ENCODE data around the gene B4GALNT4. TPM values are rescaled to one million over a fixed set of nuclear protein-coding genes. Genes with fewer than 3 reads are reported as not detected.

B4GALNT4 gene
- total and polyA plus RNA-seq, 2 of the 13 experiments (the other 11 are each of a cell fraction or from before 2014, with no cell fraction given): 30.5 to 50.1 TPM

DNA sequence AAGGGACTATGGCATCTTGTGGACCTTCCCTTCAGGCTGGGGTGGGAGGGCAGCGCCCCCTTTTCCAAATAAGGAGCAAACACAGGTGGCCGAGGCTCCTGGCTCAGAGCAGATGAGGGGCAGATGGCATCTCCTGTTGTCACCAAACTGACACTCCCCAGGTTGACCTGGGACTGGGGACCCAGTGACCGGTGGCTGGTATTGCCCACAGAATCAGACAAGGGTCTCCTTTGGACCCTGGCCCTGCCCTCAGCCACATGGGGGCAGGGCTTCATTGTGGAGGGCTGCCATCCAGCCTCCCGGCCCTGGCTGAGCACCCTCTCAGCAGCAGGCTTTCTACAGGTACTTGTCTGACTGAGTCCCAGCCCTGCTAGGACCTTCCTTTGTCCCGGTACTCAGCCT is 46.3 kb downstream of the B4GALNT4 start (continued):
- TF ChIP-seq, protein P1, sequence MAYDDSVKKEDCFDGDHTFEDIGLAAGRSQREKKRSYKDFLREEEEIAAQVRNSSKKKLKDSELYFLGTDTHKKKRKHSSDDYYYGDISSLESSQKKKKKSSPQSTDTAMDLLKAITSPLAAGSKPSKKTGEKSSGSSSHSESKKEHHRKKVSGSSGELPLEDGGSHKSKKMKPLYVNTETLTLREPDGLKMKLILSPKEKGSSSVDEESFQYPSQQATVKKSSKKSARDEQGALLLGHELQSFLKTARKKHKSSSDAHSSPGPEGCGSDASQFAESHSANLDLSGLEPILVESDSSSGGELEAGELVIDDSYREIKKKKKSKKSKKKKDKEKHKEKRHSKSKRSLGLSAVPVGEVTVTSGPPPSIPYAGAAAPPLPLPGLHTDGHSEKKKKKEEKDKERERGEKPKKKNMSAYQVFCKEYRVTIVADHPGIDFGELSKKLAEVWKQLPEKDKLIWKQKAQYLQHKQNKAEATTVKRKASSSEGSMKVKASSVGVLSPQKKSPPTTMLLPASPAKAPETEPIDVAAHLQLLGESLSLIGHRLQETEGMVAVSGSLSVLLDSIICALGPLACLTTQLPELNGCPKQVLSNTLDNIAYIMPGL (CRISPR knock-in tag; IDR thresholded peaks at IDR 0.05; ENCODE audit: borderline replicate concordance in 1 of 2, low read depth in 1 of 2): peak in 1 of 2 experiments; percentile 26; a peak in 1 of 4 replicates
- TF ChIP-seq ZNF432 (CRISPR knock-in tag; IDR thresholded peaks at IDR 0.05; ENCODE audit: borderline replicate concordance): no peak
- TF ChIP-seq SALL1 (CRISPR knock-in tag; IDR thresholded peaks at IDR 0.05): peak; percentile 3; the same call in 1 of the 2 replicates
- TF ChIP-seq, protein P2, sequence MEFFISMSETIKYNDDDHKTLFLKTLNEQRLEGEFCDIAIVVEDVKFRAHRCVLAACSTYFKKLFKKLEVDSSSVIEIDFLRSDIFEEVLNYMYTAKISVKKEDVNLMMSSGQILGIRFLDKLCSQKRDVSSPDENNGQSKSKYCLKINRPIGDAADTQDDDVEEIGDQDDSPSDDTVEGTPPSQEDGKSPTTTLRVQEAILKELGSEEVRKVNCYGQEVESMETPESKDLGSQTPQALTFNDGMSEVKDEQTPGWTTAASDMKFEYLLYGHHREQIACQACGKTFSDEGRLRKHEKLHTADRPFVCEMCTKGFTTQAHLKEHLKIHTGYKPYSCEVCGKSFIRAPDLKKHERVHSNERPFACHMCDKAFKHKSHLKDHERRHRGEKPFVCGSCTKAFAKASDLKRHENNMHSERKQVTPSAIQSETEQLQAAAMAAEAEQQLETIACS (CRISPR knock-in tag; IDR thresholded peaks at IDR 0.05): no peak
- TF ChIP-seq, protein P3, sequence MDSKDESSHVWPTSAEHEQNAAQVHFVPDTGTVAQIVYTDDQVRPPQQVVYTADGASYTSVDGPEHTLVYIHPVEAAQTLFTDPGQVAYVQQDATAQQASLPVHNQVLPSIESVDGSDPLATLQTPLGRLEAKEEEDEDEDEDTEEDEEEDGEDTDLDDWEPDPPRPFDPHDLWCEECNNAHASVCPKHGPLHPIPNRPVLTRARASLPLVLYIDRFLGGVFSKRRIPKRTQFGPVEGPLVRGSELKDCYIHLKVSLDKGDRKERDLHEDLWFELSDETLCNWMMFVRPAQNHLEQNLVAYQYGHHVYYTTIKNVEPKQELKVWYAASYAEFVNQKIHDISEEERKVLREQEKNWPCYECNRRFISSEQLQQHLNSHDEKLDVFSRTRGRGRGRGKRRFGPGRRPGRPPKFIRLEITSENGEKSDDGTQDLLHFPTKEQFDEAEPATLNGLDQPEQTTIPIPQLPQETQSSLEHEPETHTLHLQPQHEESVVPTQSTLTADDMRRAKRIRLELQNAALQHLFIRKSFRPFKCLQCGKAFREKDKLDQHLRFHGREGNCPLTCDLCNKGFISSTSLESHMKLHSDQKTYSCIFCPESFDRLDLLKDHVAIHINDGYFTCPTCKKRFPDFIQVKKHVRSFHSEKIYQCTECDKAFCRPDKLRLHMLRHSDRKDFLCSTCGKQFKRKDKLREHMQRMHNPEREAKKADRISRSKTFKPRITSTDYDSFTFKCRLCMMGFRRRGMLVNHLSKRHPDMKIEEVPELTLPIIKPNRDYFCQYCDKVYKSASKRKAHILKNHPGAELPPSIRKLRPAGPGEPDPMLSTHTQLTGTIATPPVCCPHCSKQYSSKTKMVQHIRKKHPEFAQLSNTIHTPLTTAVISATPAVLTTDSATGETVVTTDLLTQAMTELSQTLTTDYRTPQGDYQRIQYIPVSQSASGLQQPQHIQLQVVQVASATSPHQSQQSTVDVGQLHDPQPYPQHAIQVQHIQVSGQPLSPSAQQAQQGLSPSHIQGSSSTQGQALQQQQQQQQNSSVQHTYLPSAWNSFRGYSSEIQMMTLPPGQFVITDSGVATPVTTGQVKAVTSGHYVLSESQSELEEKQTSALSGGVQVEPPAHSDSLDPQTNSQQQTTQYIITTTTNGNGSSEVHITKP (CRISPR knock-in tag; IDR thresholded peaks at IDR 0.05; ENCODE audit: low read depth): no peak
- TF ChIP-seq, protein P4, sequence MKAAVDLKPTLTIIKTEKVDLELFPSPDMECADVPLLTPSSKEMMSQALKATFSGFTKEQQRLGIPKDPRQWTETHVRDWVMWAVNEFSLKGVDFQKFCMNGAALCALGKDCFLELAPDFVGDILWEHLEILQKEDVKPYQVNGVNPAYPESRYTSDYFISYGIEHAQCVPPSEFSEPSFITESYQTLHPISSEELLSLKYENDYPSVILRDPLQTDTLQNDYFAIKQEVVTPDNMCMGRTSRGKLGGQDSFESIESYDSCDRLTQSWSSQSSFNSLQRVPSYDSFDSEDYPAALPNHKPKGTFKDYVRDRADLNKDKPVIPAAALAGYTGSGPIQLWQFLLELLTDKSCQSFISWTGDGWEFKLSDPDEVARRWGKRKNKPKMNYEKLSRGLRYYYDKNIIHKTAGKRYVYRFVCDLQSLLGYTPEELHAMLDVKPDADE (CRISPR knock-in tag; IDR thresholded peaks at IDR 0.05): no peak
- TF ChIP-seq, protein P5, sequence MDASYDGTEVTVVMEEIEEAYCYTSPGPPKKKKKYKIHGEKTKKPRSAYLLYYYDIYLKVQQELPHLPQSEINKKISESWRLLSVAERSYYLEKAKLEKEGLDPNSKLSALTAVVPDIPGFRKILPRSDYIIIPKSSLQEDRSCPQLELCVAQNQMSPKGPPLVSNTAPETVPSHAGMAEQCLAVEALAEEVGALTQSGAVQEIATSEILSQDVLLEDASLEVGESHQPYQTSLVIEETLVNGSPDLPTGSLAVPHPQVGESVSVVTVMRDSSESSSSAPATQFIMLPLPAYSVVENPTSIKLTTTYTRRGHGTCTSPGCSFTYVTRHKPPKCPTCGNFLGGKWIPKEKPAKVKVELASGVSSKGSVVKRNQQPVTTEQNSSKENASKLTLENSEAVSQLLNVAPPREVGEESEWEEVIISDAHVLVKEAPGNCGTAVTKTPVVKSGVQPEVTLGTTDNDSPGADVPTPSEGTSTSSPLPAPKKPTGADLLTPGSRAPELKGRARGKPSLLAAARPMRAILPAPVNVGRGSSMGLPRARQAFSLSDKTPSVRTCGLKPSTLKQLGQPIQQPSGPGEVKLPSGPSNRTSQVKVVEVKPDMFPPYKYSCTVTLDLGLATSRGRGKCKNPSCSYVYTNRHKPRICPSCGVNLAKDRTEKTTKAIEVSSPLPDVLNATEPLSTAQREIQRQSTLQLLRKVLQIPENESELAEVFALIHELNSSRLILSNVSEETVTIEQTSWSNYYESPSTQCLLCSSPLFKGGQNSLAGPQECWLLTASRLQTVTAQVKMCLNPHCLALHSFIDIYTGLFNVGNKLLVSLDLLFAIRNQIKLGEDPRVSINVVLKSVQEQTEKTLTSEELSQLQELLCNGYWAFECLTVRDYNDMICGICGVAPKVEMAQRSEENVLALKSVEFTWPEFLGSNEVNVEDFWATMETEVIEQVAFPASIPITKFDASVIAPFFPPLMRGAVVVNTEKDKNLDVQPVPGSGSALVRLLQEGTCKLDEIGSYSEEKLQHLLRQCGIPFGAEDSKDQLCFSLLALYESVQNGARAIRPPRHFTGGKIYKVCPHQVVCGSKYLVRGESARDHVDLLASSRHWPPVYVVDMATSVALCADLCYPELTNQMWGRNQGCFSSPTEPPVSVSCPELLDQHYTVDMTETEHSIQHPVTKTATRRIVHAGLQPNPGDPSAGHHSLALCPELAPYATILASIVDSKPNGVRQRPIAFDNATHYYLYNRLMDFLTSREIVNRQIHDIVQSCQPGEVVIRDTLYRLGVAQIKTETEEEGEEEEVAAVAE (CRISPR knock-in tag; IDR thresholded peaks at IDR 0.05; ENCODE audit: borderline replicate concordance): no peak
- TF ChIP-seq, protein P6, sequence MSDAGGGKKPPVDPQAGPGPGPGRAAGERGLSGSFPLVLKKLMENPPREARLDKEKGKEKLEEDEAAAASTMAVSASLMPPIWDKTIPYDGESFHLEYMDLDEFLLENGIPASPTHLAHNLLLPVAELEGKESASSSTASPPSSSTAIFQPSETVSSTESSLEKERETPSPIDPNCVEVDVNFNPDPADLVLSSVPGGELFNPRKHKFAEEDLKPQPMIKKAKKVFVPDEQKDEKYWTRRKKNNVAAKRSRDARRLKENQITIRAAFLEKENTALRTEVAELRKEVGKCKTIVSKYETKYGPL (CRISPR knock-in tag; IDR thresholded peaks at IDR 0.05): no peak
- TF ChIP-seq IRX3 (CRISPR knock-in tag; IDR thresholded peaks at IDR 0.05; ENCODE audit: borderline replicate concordance, low read depth): no peak
- TF ChIP-seq, protein P7, sequence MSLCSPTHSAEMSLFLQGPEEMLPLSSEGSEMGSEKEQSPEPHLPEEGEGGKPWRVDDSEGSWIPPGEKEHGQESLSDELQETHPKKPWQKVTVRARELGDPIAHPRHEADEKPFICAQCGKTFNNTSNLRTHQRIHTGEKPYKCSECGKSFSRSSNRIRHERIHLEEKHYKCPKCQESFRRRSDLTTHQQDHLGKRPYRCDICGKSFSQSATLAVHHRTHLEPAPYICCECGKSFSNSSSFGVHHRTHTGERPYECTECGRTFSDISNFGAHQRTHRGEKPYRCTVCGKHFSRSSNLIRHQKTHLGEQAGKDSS (CRISPR knock-in tag; IDR thresholded peaks at IDR 0.05; ENCODE audit: borderline replicate concordance, low read depth): 0 out of 2 replicates have a peak, but pooled peaks have one; percentile 36
- no peak for TF ChIP-seq TCF7 (IDR thresholded peaks at IDR 0.05; ENCODE audit: low read depth)
- no peak for TF ChIP-seq YEATS4 (CRISPR knock-in tag; IDR thresholded peaks at IDR 0.05; ENCODE audit: borderline replicate concordance)
